Prostate gland (tissue), 2 donors: Measurements from ENCODE around the gene BRCA1.

Experiments
- POLR2A ChIP-seq: fragments of 450-650 bp; IDR thresholded peaks from one replicate; pipeline ENCODE4 v1.6.1; 2016; ENCODE audit warnings: antibody characterized with exemption, mild to moderate bottlenecking
- POLR2AphosphoS5 ChIP-seq: sonication (generic); formaldehyde crosslinking; IDR thresholded peaks from one replicate; pipeline ENCODE4 v1.6.1; 2017; ENCODE audit warnings: antibody characterized with exemption
- TF ChIP-seq, protein P1 (sequence below), 4 experiments: fragments of 200-600 bp in 2 of 4; fragments of 450-650 bp in 2 of 4; sonication (generic) in 2 of 4; IDR thresholded peaks; 1 replicate in 3 of 4; 2 replicates in 1 of 4; pipeline ENCODE4 v1.5.1; 2016 to 2019; ENCODE audit warnings: antibody characterized with exemption in 4 of 4, mild to moderate bottlenecking in 2 of 4, moderate library complexity in 2 of 4

DNA sequence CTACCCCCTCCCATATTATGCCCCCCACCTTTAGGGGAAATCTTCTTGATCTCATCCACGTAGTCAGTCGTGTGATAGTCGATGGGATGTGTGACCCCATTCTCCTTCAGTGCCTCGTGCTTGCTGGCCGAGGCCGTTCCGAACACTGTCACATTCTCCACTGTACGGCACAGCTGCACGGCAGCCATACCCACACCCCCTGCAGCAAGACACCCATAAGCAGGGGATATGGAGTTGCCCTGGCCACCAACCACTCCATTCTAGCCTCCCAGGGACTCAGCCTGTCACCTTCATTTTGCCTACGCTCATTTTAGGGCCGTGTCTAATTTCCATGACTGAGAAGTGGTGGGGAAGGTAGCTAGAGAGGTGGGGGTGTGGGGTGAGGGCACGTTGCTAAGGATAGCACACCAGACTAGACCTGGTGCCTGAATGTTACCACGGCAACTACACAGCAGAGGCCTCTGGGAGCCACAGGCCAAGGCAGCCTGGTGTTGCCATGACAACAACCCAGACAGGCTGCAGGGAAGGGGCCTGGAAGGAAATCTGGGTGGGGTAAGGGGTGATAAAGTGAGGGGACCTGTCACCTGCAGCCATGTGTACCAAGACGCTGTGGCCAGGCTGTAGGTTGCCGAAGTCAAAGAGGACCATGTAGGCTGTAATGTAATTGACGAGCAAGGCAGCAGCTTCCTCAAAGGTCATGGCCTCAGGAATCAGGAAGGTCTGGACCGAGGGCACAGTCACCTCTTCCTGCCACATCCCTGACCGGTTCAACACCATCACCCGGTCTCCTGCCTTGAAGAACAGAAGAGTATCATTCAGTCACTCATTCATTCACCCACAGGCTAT is 106.9 kb downstream of the BRCA1 start:
- TF ChIP-seq, protein P1, sequence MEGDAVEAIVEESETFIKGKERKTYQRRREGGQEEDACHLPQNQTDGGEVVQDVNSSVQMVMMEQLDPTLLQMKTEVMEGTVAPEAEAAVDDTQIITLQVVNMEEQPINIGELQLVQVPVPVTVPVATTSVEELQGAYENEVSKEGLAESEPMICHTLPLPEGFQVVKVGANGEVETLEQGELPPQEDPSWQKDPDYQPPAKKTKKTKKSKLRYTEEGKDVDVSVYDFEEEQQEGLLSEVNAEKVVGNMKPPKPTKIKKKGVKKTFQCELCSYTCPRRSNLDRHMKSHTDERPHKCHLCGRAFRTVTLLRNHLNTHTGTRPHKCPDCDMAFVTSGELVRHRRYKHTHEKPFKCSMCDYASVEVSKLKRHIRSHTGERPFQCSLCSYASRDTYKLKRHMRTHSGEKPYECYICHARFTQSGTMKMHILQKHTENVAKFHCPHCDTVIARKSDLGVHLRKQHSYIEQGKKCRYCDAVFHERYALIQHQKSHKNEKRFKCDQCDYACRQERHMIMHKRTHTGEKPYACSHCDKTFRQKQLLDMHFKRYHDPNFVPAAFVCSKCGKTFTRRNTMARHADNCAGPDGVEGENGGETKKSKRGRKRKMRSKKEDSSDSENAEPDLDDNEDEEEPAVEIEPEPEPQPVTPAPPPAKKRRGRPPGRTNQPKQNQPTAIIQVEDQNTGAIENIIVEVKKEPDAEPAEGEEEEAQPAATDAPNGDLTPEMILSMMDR (IDR thresholded peaks at IDR 0.05), result no peak
- TF ChIP-seq POLR2A (no peak), POLR2AphosphoS5 (no peak)
